Measurements from ENCODE around the gene GRID1.

The GRID1 gene

GRCh38 chr10:86153751-86154150 lies 212.8 kb downstream of the GRID1 start:
- Histone ChIP-seq H3K9me3 (ENCODE audit: control insufficient read depth, insufficient read depth, low read depth, low read length) (no peaks in the 10 kb centered on the region), H3K27ac (ENCODE audit: extremely low read depth, low read depth, low read length) (no peak overlapping the region), H3K4me3 (ENCODE audit: low read depth, low read length) (no peak overlapping the region), H3K36me3 (ENCODE audit: control insufficient read depth in 2 of 2, insufficient read depth in 1 of 2, low read length in 2 of 2) (no peaks in the 10 kb centered on the region), H3K4me1 (ENCODE audit: control insufficient read depth, insufficient read depth, low read length) (no peaks in the 10 kb centered on the region)
- TF ChIP-seq ZNF26 (tag by site-specific recombination; IDR thresholded peaks at IDR 0.05): no peak
- TF ChIP-seq ZBTB17 (tag by site-specific recombination; IDR thresholded peaks at IDR 0.05): no peak
- TF ChIP-seq ZNF645 (tag by site-specific recombination; IDR thresholded peaks at IDR 0.05): no peak
- no peak for TF ChIP-seq HOXA7 (CRISPR knock-in tag; IDR thresholded peaks at IDR 0.05; ENCODE audit: borderline replicate concordance)
- TF ChIP-seq ZNF624 (tag by site-specific recombination; IDR thresholded peaks at IDR 0.05): no peak
- no peak for TF ChIP-seq RBAK (tag by site-specific recombination; IDR thresholded peaks at IDR 0.05)
- no peak for TF ChIP-seq ZBTB26 (tag by site-specific recombination; optimal IDR thresholded peaks at IDR 0.05)
- no peak for TF ChIP-seq ZNF335 (tag by site-specific recombination; conservative IDR thresholded peaks at IDR 0.05)
- TF ChIP-seq ZNF776 (tag by site-specific recombination; IDR thresholded peaks at IDR 0.05; ENCODE audit: borderline replicate concordance): no peak
- TF ChIP-seq ZNF585B (tag by site-specific recombination; IDR thresholded peaks at IDR 0.05): no peak
- POLR2A ChIA-PET: no interaction called here
- CTCF ChIA-PET: no interaction called here

GRCh38 chr10:86152911-86153310 lies 213.7 kb downstream of the GRID1 start:
- Histone ChIP-seq H3K27ac (ENCODE audit: extremely low read depth, low read depth, low read length) (no peak overlapping the region), H3K9me3 (ENCODE audit: control insufficient read depth, insufficient read depth, low read depth, low read length) (no peaks in the 10 kb centered on the region), H3K4me3 (ENCODE audit: low read depth, low read length) (no peak overlapping the region), H3K36me3 (ENCODE audit: control insufficient read depth in 2 of 2, insufficient read depth in 1 of 2, low read length in 2 of 2) (no peaks in the 10 kb centered on the region), H3K4me1 (ENCODE audit: control insufficient read depth, insufficient read depth, low read length) (no peaks in the 10 kb centered on the region)
- TF ChIP-seq ZNF426 (tag by site-specific recombination; IDR thresholded peaks at IDR 0.05) (no peak), ZNF561 (tag by site-specific recombination; IDR thresholded peaks at IDR 0.05; ENCODE audit: borderline replicate concordance) (no peak), ZNF221 (tag by site-specific recombination; IDR thresholded peaks at IDR 0.05; ENCODE audit: borderline replicate concordance) (no peak), GLI2 (tag by site-specific recombination; IDR thresholded peaks at IDR 0.05; ENCODE audit: borderline replicate concordance, low read depth) (no peak), ZNF394 (tag by site-specific recombination; IDR thresholded peaks at IDR 0.05; ENCODE audit: borderline replicate concordance) (no peak), ZBTB20 (tag by site-specific recombination; IDR thresholded peaks at IDR 0.05) (no peak), ZNF621 (tag by site-specific recombination; IDR thresholded peaks at IDR 0.05) (no peak), ZNF292 (tag by site-specific recombination; IDR thresholded peaks at IDR 0.05; ENCODE audit: borderline replicate concordance, low read depth) (no peak), ZNF658 (tag by site-specific recombination; IDR thresholded peaks at IDR 0.05) (no peak), ZNF140 (tag by site-specific recombination; IDR thresholded peaks at IDR 0.05) (no peak), ZNF335 (tag by site-specific recombination; conservative IDR thresholded peaks at IDR 0.05) (no peak), ZNF639 (tag by site-specific recombination; IDR thresholded peaks at IDR 0.05) (no peak), ZBTB6 (tag by site-specific recombination; IDR thresholded peaks at IDR 0.05) (no peak), EGR2 (tag by site-specific recombination; IDR thresholded peaks at IDR 0.05; ENCODE audit: low read depth) (no peak), BCL11A (tag by site-specific recombination; IDR thresholded peaks at IDR 0.05; ENCODE audit: low read depth) (no peak)
- CTCF ChIA-PET: no interaction called here
- POLR2A ChIA-PET: no interaction called here
